PC-9 (cell line): ENCODE data around the gene TAS2R41.

Experiments used
- EZH2 ChIP-seq: fragments of 200-600 bp; sonication (generic); IDR thresholded peaks from 2 replicates; pipeline ENCODE4 v1.8.0; 2017; ENCODE audit warnings: antibody characterized with exemption, low read depth
- TF ChIP-seq, protein P1 (sequence below): fragments of 200-600 bp; sonication (generic); conservative IDR thresholded peaks from 2 replicates; pipeline ENCODE4 v1.6.1; 2017; ENCODE audit warnings: mixed run types, antibody characterized with exemption, mild to moderate bottlenecking, moderate library complexity

GRCh38 chr7:143467724-143468123 is 9.9 kb upstream of the TAS2R41 start:
- TF ChIP-seq, protein P1, sequence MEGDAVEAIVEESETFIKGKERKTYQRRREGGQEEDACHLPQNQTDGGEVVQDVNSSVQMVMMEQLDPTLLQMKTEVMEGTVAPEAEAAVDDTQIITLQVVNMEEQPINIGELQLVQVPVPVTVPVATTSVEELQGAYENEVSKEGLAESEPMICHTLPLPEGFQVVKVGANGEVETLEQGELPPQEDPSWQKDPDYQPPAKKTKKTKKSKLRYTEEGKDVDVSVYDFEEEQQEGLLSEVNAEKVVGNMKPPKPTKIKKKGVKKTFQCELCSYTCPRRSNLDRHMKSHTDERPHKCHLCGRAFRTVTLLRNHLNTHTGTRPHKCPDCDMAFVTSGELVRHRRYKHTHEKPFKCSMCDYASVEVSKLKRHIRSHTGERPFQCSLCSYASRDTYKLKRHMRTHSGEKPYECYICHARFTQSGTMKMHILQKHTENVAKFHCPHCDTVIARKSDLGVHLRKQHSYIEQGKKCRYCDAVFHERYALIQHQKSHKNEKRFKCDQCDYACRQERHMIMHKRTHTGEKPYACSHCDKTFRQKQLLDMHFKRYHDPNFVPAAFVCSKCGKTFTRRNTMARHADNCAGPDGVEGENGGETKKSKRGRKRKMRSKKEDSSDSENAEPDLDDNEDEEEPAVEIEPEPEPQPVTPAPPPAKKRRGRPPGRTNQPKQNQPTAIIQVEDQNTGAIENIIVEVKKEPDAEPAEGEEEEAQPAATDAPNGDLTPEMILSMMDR = no peak
- no peak for TF ChIP-seq EZH2
